ENCODE results near the gene FBXO39. TPM values are rescaled to one million over a fixed set of nuclear protein-coding genes. Genes with fewer than 3 reads are reported as not detected.
"Not testable (repeated sequence)": the region's sequence is repeated elsewhere in the genome, so short reads cannot be mapped to it uniquely, and the experiment has no call there.

FBXO39 gene
- total RNA-seq, 3 donors from 2014 or later (not counting 1 experiment from before 2014, with no cell fraction given), result 0.40 to 0.72 (median 0.43) TPM

- TF ChIP-seq CTCF (IDR thresholded peaks at IDR 0.05), result no peak
- H3K9me3 ChIP-seq (ENCODE audit: control insufficient read depth, insufficient read depth, low read length), result peaks cover 10% of the 10 kb centered on the region
- no peaks in the 10 kb centered on the region for H3K4me1 ChIP-seq (ENCODE audit: control insufficient read depth, insufficient read depth, low read length)
- Mint-ChIP-seq H3K27ac (no peak overlapping the region), H3K4me1 (peaks cover 4 to 8% of the 10 kb centered on the region in 2 donors), H3K4me3 (no peak overlapping the region), H3K36me3 (peaks cover 83% of the 10 kb centered on the region), H3K27me3 (ENCODE audit: low read depth in 2 of 2) (peaks cover 4 to 5% of the 10 kb centered on the region in 2 donors), H3K9me3 (peaks cover 7 to 15% of the 10 kb centered on the region in 2 donors)
- no peak overlapping the region for H3K27ac ChIP-seq (ENCODE audit: low read length)
- intact Hi-C loops (cut with micrococcal nuclease), result no loop called here
- 100% methylated on average over 1 of the region's 2 CpGs for WGBS (ENCODE audit: insufficient coverage)
- H3K27me3 ChIP-seq (ENCODE audit: control insufficient read depth, insufficient read depth, low read length), result no peaks in the 10 kb centered on the region
- H3K4me3 ChIP-seq (ENCODE audit: low read length), result no peak overlapping the region
- ATAC-seq (no peak), DNase-seq (no peak)
- H3K36me3 ChIP-seq (ENCODE audit: control insufficient read depth, insufficient read depth, low read length), result peaks cover 95% of the 10 kb centered on the region
Measured at GRCh38 chr17:6768447-6768846, 7.6 kb upstream of the FBXO39 start.

- Mint-ChIP-seq H3K4me3 (no peak overlapping the region), H3K4me1 (peaks cover 0 to 12% of the 10 kb centered on the region in 2 donors), H3K9me3 (peaks cover 9 to 20% of the 10 kb centered on the region in 2 donors), H3K27me3 (ENCODE audit: low read depth in 2 of 2) (peaks cover 13 to 14% of the 10 kb centered on the region in 2 donors), H3K27ac (no peak overlapping the region), H3K36me3 (peaks cover 73% of the 10 kb centered on the region)
- intact Hi-C loops (cut with micrococcal nuclease), result no loop called here
- Histone ChIP-seq H3K4me3 (ENCODE audit: low read length) (no peak overlapping the region), H3K27ac (ENCODE audit: low read length) (no peak overlapping the region), H3K4me1 (ENCODE audit: control insufficient read depth, insufficient read depth, low read length) (peaks cover 10% of the 10 kb centered on the region), H3K9me3 (ENCODE audit: control insufficient read depth, insufficient read depth, low read length) (peaks cover 26% of the 10 kb centered on the region), H3K27me3 (ENCODE audit: control insufficient read depth, insufficient read depth, low read length) (peaks cover 2% of the 10 kb centered on the region), H3K36me3 (ENCODE audit: control insufficient read depth, insufficient read depth, low read length) (peaks cover 72% of the 10 kb centered on the region)
- DNase-seq (no peak), ATAC-seq (no peak)
- TF ChIP-seq CTCF (IDR thresholded peaks at IDR 0.05), result no peak
- WGBS (ENCODE audit: insufficient coverage), result no CpG with 5 or more reads among the region's 1 CpG
Measured at GRCh38 chr17:6772016-6772415, 4.0 kb upstream of the FBXO39 start.

- intact Hi-C loops (cut with micrococcal nuclease); H3K4me3 ChIP-seq (ENCODE audit: low read length); ATAC-seq; H3K27me3 ChIP-seq (ENCODE audit: control insufficient read depth, insufficient read depth, low read length); DNase-seq; H3K4me1 ChIP-seq (ENCODE audit: control insufficient read depth, insufficient read depth, low read length); H3K27ac ChIP-seq (ENCODE audit: low read length); H3K9me3 Mint-ChIP-seq; H3K27ac Mint-ChIP-seq; H3K4me3 Mint-ChIP-seq: not testable (repeated sequence)
- peaks cover 44% of the 10 kb centered on the region for H3K36me3 ChIP-seq (ENCODE audit: control insufficient read depth, insufficient read depth, low read length)
- H3K4me1 Mint-ChIP-seq, result peaks cover 0 to 12% of the 10 kb centered on the region in 2 donors
- over 99% methylated on average over 6 of the region's 8 CpGs for WGBS (ENCODE audit: insufficient coverage)
- peaks cover 21% of the 10 kb centered on the region for H3K9me3 ChIP-seq (ENCODE audit: control insufficient read depth, insufficient read depth, low read length)
- peaks cover 14 to 23% of the 10 kb centered on the region in 2 donors for H3K27me3 Mint-ChIP-seq (ENCODE audit: low read depth in 2 of 2)
- peaks cover 44% of the 10 kb centered on the region for H3K36me3 Mint-ChIP-seq
Measured at GRCh38 chr17:6774906-6775305, 1.1 kb upstream of the FBXO39 start.

GRCh38 chr17:6779411-6779810 is 3.4 kb downstream of the FBXO39 start:
- no peak overlapping the region for H3K27ac Mint-ChIP-seq
- H3K9me3 ChIP-seq (ENCODE audit: control insufficient read depth, insufficient read depth, low read length), result peaks cover 16% of the 10 kb centered on the region
- H3K27me3 Mint-ChIP-seq (ENCODE audit: low read depth in 2 of 2), result peaks cover 32 to 42% of the 10 kb centered on the region in 2 donors
- H3K4me3 ChIP-seq (ENCODE audit: low read length), result no peak overlapping the region
- peaks cover 10% of the 10 kb centered on the region for H3K4me1 ChIP-seq (ENCODE audit: control insufficient read depth, insufficient read depth, low read length)
- H3K27ac ChIP-seq (ENCODE audit: low read length), result no peak overlapping the region
- peaks cover 0 to 12% of the 10 kb centered on the region in 2 donors for H3K4me1 Mint-ChIP-seq
- H3K36me3 ChIP-seq (ENCODE audit: control insufficient read depth, insufficient read depth, low read length), result no peaks in the 10 kb centered on the region
- no peak overlapping the region for H3K4me3 Mint-ChIP-seq
- no peak for ATAC-seq
- H3K9me3 Mint-ChIP-seq, result peaks cover 2 to 5% of the 10 kb centered on the region in 2 donors
- H3K36me3 Mint-ChIP-seq, result peaks cover 19% of the 10 kb centered on the region
- peaks cover 11% of the 10 kb centered on the region for H3K27me3 ChIP-seq (ENCODE audit: control insufficient read depth, insufficient read depth, low read length)
- no peak for TF ChIP-seq CTCF (IDR thresholded peaks at IDR 0.05)
- no peak for DNase-seq
- 87% methylated on average over 2 of the region's 2 CpGs for WGBS (ENCODE audit: insufficient coverage)
- intact Hi-C loops (cut with micrococcal nuclease), result no loop called here
